GM12864 (cell line): ENCODE results near the gene CZIB.

Source experiments
- DNase-seq: peaks from one replicate; pipeline ENCODE4 v3.0.0-alpha.2; 2011; ENCODE audit warnings: low read depth
- H3K4me3 ChIP-seq: 2 replicates; pipeline ENCODE4 v1.5.1; 2011; ENCODE audit warnings: mild to moderate bottlenecking, low read depth, low read length, control low read depth
- TF ChIP-seq, protein P1 (sequence below): IDR thresholded peaks from 2 replicates; pipeline ENCODE4 v1.5.1; 2011; ENCODE audit warnings: low read depth, mild to moderate bottlenecking, moderate library complexity, low read length, control low read depth, inconsistent platforms; ENCODE audit errors: missing control alignments

CZIB gene

GRCh38 chr1:53241828-53242227 is 21.4 kb upstream of the CZIB start:
- H3K4me3 ChIP-seq = no peak overlapping the region
- TF ChIP-seq, protein P1, sequence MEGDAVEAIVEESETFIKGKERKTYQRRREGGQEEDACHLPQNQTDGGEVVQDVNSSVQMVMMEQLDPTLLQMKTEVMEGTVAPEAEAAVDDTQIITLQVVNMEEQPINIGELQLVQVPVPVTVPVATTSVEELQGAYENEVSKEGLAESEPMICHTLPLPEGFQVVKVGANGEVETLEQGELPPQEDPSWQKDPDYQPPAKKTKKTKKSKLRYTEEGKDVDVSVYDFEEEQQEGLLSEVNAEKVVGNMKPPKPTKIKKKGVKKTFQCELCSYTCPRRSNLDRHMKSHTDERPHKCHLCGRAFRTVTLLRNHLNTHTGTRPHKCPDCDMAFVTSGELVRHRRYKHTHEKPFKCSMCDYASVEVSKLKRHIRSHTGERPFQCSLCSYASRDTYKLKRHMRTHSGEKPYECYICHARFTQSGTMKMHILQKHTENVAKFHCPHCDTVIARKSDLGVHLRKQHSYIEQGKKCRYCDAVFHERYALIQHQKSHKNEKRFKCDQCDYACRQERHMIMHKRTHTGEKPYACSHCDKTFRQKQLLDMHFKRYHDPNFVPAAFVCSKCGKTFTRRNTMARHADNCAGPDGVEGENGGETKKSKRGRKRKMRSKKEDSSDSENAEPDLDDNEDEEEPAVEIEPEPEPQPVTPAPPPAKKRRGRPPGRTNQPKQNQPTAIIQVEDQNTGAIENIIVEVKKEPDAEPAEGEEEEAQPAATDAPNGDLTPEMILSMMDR = no peak
- no peak for DNase-seq

DNA sequence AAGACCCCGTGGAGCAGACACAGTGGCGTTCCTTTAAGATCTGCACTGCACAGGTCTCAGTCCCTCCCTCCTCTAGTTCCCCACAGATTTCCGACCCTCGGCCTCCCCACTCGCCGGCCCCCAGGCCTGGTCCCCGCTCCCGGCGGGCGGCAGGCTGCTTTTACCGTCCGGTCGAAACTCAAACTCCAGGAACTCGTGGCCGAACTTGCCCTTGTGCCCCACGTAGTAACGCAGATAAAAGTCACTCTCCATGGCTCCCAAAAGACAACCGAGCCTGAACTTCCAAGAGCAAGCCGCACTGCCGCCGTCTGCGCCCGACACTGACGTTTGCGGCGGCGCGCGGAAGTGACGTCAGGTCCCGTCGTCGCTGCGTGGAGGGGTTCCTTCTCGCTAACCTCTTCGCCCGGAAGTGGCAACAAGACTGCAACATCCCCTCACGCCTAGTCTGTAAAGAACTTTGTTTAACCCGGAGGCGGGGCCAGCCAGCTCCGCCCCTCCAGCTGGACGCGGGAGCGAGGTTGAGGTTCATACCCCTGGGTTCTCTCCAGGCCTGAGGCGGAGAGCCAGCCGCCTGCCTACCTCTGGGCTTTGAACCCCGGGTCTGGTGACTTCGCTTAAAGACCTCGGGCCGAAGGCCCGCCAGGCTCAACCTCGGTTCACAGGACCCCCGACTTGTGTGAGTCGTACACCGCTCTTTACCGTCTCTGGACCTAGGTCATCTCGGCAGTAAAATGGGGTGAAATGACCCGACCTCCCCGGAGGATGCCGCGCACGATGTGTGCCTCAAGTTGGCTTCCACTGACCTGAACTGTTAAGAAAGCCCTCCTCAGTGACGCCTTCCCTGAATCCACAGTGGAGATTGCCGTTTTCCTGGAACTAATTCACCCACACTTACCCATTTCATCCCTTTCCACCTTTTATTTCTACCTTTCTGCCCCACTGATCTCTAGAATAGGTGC is 18.0 kb upstream of the CZIB start, which contains the start of gene MAGOH:
MAGOH (minus strand) TSS at position 322 of the 959 bp plus-strand sequence; CDS start at position 252, 70 bp downstream.
- H3K4me3 ChIP-seq = peak within 1 kb of the TSS; percentile 93
- TF ChIP-seq, protein P1 = no peak
- peak; percentile 91 for DNase-seq

DNA sequence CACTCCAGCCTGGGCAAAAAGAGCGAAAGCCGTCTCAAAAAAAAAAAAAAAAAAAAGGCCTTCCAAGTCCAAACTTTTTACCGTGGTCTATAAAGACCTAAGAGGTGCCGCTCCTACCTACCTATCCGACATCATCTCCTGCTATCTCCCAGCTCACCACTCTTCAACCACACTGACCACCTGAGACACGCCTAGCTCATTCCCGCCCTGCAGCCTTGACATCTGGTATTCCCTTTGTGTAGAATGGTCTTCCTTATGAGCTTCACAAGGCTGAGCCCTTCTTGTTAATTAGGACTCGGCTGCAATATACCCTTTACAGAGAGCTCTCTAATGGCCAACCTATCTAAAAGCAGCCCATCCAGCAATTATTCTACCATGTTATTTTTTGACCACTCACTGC is 17.2 kb upstream of the CZIB start:
- DNase-seq = no peak
- TF ChIP-seq, protein P1 = no peak

GRCh38 chr1:53220962-53221286 is 490 bp upstream of the CZIB start:
- TF ChIP-seq, protein P1 = no peak
- H3K4me3 ChIP-seq = peak overlapping the region; percentile 92
- no peak for DNase-seq

More for the DNA sequence above, 17.2 kb upstream of the CZIB start:
- peak overlapping the region; percentile 93 for H3K4me3 ChIP-seq

- TF ChIP-seq, protein P1 = no peak
- H3K4me3 ChIP-seq = peak overlapping the region; percentile 92
- DNase-seq = no peak
These were observed 723 bp downstream of the CZIB start for GRCh38 chr1:53219711-53220110.

DNA sequence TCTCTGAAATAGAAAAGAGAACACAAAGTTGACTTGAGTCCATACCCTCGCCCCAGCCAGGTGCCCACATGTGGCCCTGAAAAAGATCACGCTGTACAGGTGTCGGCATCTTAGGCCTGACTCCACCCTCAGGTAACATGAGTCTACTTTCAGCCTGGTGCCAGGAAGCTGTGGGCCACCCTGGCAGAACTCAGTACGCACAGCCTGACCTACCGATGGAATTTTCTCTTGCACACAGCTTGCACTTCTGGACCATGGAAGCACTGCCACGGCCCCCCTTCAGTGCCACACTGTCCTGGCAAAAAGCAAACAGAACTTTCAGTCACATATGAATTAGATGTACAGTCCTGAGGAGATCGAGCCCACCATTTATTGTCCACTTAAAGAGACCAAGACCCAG is 2.2 kb downstream of the CZIB start:
- TF ChIP-seq, protein P1 = no peak
- no peak for DNase-seq
- no peak overlapping the region for H3K4me3 ChIP-seq

GRCh38 chr1:53214376-53214940 is 6.0 kb downstream of the CZIB start:
- TF ChIP-seq, protein P1 = no peak
- no peak for DNase-seq
- no peak overlapping the region for H3K4me3 ChIP-seq
